ENCODE data around the gene DBR1. TPM values are rescaled to one million over a fixed set of nuclear protein-coding genes. Genes with fewer than 3 reads are reported as not detected.
A peak's percentile ranks its signal among the peaks of the same experiment; 100 is the strongest.

The DBR1 gene
- total RNA-seq, 1 donor from 2014 or later: 15.7 TPM

- Mint-ChIP-seq H3K27me3 (ENCODE audit: unreplicated experiment) (peaks cover 3% of the 10 kb centered on the region), H3K36me3 (ENCODE audit: low read depth, unreplicated experiment) (no peaks in the 10 kb centered on the region), H3K9me3 (ENCODE audit: unreplicated experiment) (no peaks in the 10 kb centered on the region), H3K4me1 (ENCODE audit: unreplicated experiment) (peaks cover 7% of the 10 kb centered on the region), H3K27ac (ENCODE audit: unreplicated experiment) (peak overlapping the region; percentile 80), H3K4me3 (ENCODE audit: unreplicated experiment) (peak overlapping the region; percentile 96)
- no peak for TF ChIP-seq CTCF (IDR thresholded peaks at IDR 0.05; ENCODE audit: unreplicated experiment)
- no peak for DNase-seq (ENCODE audit: low spot score)
Measured at GRCh38 chr3:138188013-138188730, 13.5 kb upstream of the DBR1 start.

GRCh38 chr3:138187296-138188012 is 12.7 kb upstream of the DBR1 start, which contains the start of gene ARMC8:
ARMC8 (plus strand) TSS chr3:138187301; CDS start chr3:138187555, 254 bp downstream.
- TF ChIP-seq CTCF (IDR thresholded peaks at IDR 0.05; ENCODE audit: unreplicated experiment): no peak
- Mint-ChIP-seq H3K4me3 (ENCODE audit: unreplicated experiment) (peak within 1 kb of the TSS; percentile 96), H3K4me1 (ENCODE audit: unreplicated experiment) (peaks cover 7% of the 10 kb centered on the region), H3K27ac (ENCODE audit: unreplicated experiment) (peak within 1 kb of the TSS; percentile 98), H3K36me3 (ENCODE audit: low read depth, unreplicated experiment) (no peaks in the 10 kb centered on the region), H3K9me3 (ENCODE audit: unreplicated experiment) (no peaks in the 10 kb centered on the region), H3K27me3 (ENCODE audit: unreplicated experiment) (peaks cover 3% of the 10 kb centered on the region)
- DNase-seq (ENCODE audit: low spot score): peak; percentile 56

- no peak for TF ChIP-seq CTCF (IDR thresholded peaks at IDR 0.05; ENCODE audit: unreplicated experiment)
- Mint-ChIP-seq H3K27ac (ENCODE audit: unreplicated experiment) (peak overlapping the region; percentile 98), H3K4me1 (ENCODE audit: unreplicated experiment) (peaks cover 7% of the 10 kb centered on the region), H3K9me3 (ENCODE audit: unreplicated experiment) (no peaks in the 10 kb centered on the region), H3K36me3 (ENCODE audit: low read depth, unreplicated experiment) (no peaks in the 10 kb centered on the region), H3K27me3 (ENCODE audit: unreplicated experiment) (peaks cover 3% of the 10 kb centered on the region), H3K4me3 (ENCODE audit: unreplicated experiment) (peak overlapping the region; percentile 96)
- DNase-seq (ENCODE audit: low spot score): peak; percentile 84
Measured at GRCh38 chr3:138186803-138187295, 12.1 kb upstream of the DBR1 start.

- Mint-ChIP-seq H3K9me3 (ENCODE audit: unreplicated experiment) (no peaks in the 10 kb centered on the region), H3K27me3 (ENCODE audit: unreplicated experiment) (peaks cover 6% of the 10 kb centered on the region), H3K4me1 (ENCODE audit: unreplicated experiment) (peaks cover 7% of the 10 kb centered on the region), H3K36me3 (ENCODE audit: low read depth, unreplicated experiment) (no peaks in the 10 kb centered on the region), H3K27ac (ENCODE audit: unreplicated experiment) (no peak overlapping the region), H3K4me3 (ENCODE audit: unreplicated experiment) (peak overlapping the region; percentile 49)
- no peak for DNase-seq (ENCODE audit: low spot score)
- TF ChIP-seq CTCF (IDR thresholded peaks at IDR 0.05; ENCODE audit: unreplicated experiment): no peak
Measured at GRCh38 chr3:138186221-138186620, 11.5 kb upstream of the DBR1 start.

- no peak for DNase-seq (ENCODE audit: low spot score)
- Mint-ChIP-seq H3K27ac (ENCODE audit: unreplicated experiment) (no peak overlapping the region), H3K36me3 (ENCODE audit: low read depth, unreplicated experiment) (no peaks in the 10 kb centered on the region), H3K4me1 (ENCODE audit: unreplicated experiment) (peaks cover 7% of the 10 kb centered on the region), H3K4me3 (ENCODE audit: unreplicated experiment) (no peak overlapping the region), H3K27me3 (ENCODE audit: unreplicated experiment) (peaks cover 6% of the 10 kb centered on the region), H3K9me3 (ENCODE audit: unreplicated experiment) (no peaks in the 10 kb centered on the region)
- no peak for TF ChIP-seq CTCF (IDR thresholded peaks at IDR 0.05; ENCODE audit: unreplicated experiment)
Measured at GRCh38 chr3:138184994-138185393, 10.3 kb upstream of the DBR1 start.

Measured in endothelial cell (in vitro differentiated cells).